GM23338 (cell line): ENCODE results near the gene RBMS2. TPM values are rescaled to one million over a fixed set of nuclear protein-coding genes. Genes with fewer than 3 reads are reported as not detected.

Experiments used
- ATAC-seq: fragments of 200-7000 bp; cut with Tn5 transposase; 3 replicates; pipeline ENCODE4 v1.9.1; 2020
- DNase-seq: peaks from one replicate; pipeline ENCODE4 v3.0.0-alpha.2; 2015; ENCODE audit warnings: low spot score
- H2AFZ ChIP-seq: fragments of 200-600 bp; sonication (generic); 2 replicates; pipeline ENCODE4 v1.8.0; 2016; ENCODE audit warnings: antibody characterized with exemption, mild to moderate bottlenecking, moderate library complexity
- H3F3A ChIP-seq: fragments of 200-600 bp; sonication (generic); replicated peaks from 2 replicates; pipeline ENCODE4 v1.8.0; 2017; ENCODE audit warnings: antibody characterized with exemption, mixed run types, low read depth
- H3K27ac ChIP-seq: fragments of 200-600 bp; sonication (generic); 2 replicates; pipeline ENCODE4 v1.6.1; 2016; ENCODE audit warnings: low read depth
- H3K27me3 ChIP-seq: fragments of 200-600 bp; sonication (generic); 2 replicates; pipeline ENCODE4 v1.8.0; 2016; ENCODE audit warnings: mild to moderate bottlenecking, mixed run types, moderate library complexity; ENCODE audit not compliant: insufficient read depth
- H3K36me3 ChIP-seq: fragments of 200-600 bp; sonication (generic); 2 replicates; pipeline ENCODE4 v1.8.0; 2016; ENCODE audit warnings: mild to moderate bottlenecking; ENCODE audit not compliant: insufficient read depth
- H3K4me1 ChIP-seq: fragments of 200-600 bp; sonication (generic); 2 replicates; pipeline ENCODE4 v1.8.0; 2016; ENCODE audit warnings: mild to moderate bottlenecking, moderate library complexity; ENCODE audit not compliant: insufficient read depth
- H3K4me2 ChIP-seq: fragments of 200-600 bp; sonication (generic); 2 replicates; pipeline ENCODE4 v1.7.1; 2017; ENCODE audit warnings: mixed run types
- H3K4me3 ChIP-seq: fragments of 200-600 bp; sonication (generic); 2 replicates; pipeline ENCODE4 v1.6.1; 2016; ENCODE audit warnings: mixed run types
- H3K79me2 ChIP-seq: fragments of 200-600 bp; sonication (generic); replicated peaks from 2 replicates; pipeline ENCODE4 v1.8.0; 2017; ENCODE audit warnings: mild to moderate bottlenecking; ENCODE audit not compliant: insufficient read depth
- H3K9me2 ChIP-seq: fragments of 200-600 bp; sonication (generic); 2 replicates; pipeline ENCODE4 v1.8.0; 2017; ENCODE audit not compliant: insufficient read depth
- H4K20me1 ChIP-seq: fragments of 200-600 bp; sonication (generic); replicated peaks from 2 replicates; pipeline ENCODE4 v1.8.0; 2017; ENCODE audit warnings: mild to moderate bottlenecking; ENCODE audit not compliant: insufficient read depth
- H3K27ac Mint-ChIP-seq: 2 replicates; pipeline ENCODE4 v1.8.0; 2020; ENCODE audit warnings: inconsistent platforms, mild to moderate bottlenecking, moderate library complexity, mixed read lengths
- H3K27me3 Mint-ChIP-seq: 3 replicates; pipeline ENCODE4 v1.8.0; 2022; ENCODE audit warnings: low read depth, mild to moderate bottlenecking, moderate library complexity, mixed read lengths, inconsistent platforms; ENCODE audit not compliant: insufficient read depth, poor library complexity
- H3K36me3 Mint-ChIP-seq: 3 replicates; pipeline ENCODE4 v1.8.0; 2021; ENCODE audit warnings: low read depth, mild to moderate bottlenecking, inconsistent platforms, moderate library complexity, mixed read lengths
- H3K4me1 Mint-ChIP-seq: 3 replicates; pipeline ENCODE4 v1.8.0; 2020; ENCODE audit warnings: mild to moderate bottlenecking, inconsistent platforms, mixed read lengths
- H3K4me3 Mint-ChIP-seq: 3 replicates; pipeline ENCODE4 v1.8.0; 2021; ENCODE audit warnings: moderate library complexity, mild to moderate bottlenecking, inconsistent platforms, mixed read lengths
- H3K9me3 Mint-ChIP-seq: 3 replicates; pipeline ENCODE4 v1.8.0; 2020; ENCODE audit warnings: moderate library complexity, mild to moderate bottlenecking, inconsistent platforms, mixed read lengths
- CREB1 ChIP-seq: fragments of 250-450 bp; sonication (Bioruptor Pico); IDR thresholded peaks from 2 replicates; pipeline ENCODE4 v1.5.0; 2020; ENCODE audit warnings: low read depth, mild to moderate bottlenecking, moderate library complexity
- EZH2 ChIP-seq: fragments of 200-600 bp; sonication (generic); IDR thresholded peaks from one replicate; pipeline ENCODE4 v1.8.0; 2017; ENCODE audit warnings: antibody characterized with exemption, mild to moderate bottlenecking, low read depth; ENCODE audit not compliant: unreplicated experiment
- EZH2phosphoT487 ChIP-seq: fragments of 200-600 bp; sonication (generic); IDR thresholded peaks from one replicate; pipeline ENCODE4 v1.8.1; 2018; ENCODE audit warnings: antibody characterized with exemption; ENCODE audit not compliant: unreplicated experiment
- JUNB ChIP-seq: IDR thresholded peaks from one replicate; pipeline ENCODE4 v1.6.1; 2016; ENCODE audit warnings: antibody characterized with exemption; ENCODE audit not compliant: unreplicated experiment
- NANOG ChIP-seq: IDR thresholded peaks from 2 replicates; pipeline ENCODE4 v1.6.1; 2016; ENCODE audit warnings: antibody characterized with exemption, borderline replicate concordance
- POLR2AphosphoS5 ChIP-seq: IDR thresholded peaks from 2 replicates; pipeline ENCODE4 v1.6.1; 2016; ENCODE audit warnings: antibody characterized with exemption, low read depth
- REST ChIP-seq: IDR thresholded peaks from one replicate; pipeline ENCODE4 v1.6.1; 2018; ENCODE audit warnings: antibody characterized with exemption; ENCODE audit not compliant: unreplicated experiment
- STAT1 ChIP-seq: IDR thresholded peaks from one replicate; pipeline ENCODE4 v1.6.1; 2016; ENCODE audit warnings: antibody characterized with exemption; ENCODE audit not compliant: unreplicated experiment
- ZNF114 ChIP-seq: fragments of 250-450 bp; sonication (Bioruptor Pico); IDR thresholded peaks from 2 replicates; pipeline ENCODE4 v1.5.0; 2020; ENCODE audit warnings: mild to moderate bottlenecking, moderate library complexity
- ZNF331 ChIP-seq: fragments of 250-450 bp; sonication (Bioruptor Pico); IDR thresholded peaks from 2 replicates; pipeline ENCODE4 v1.5.0; 2020; ENCODE audit warnings: low read depth, mild to moderate bottlenecking, moderate library complexity
- polyA plus RNA-seq: library from polyadenylated mRNA; unstranded; fragments of >200 nt; fragmentation: Nextera tagmentation; extraction: Ambion mirVana; gene quantifications from 2 replicates; pipeline ENCODE4 v1.2.1, GENCODE V29; 2016
- total RNA-seq: library from RNA; depleted of rRNA; stranded (reverse); fragments of >200 nt; shearing (Covaris generic); gene quantifications from 2 replicates; pipeline ENCODE4 v1.2.3, GENCODE V29; 2014
- TF ChIP-seq, protein P1 (sequence below): fragments of 250-450 bp; sonication (Bioruptor Pico); IDR thresholded peaks from 2 replicates; pipeline ENCODE4 v1.5.0; 2020; ENCODE audit warnings: mild to moderate bottlenecking, moderate library complexity
- TF ChIP-seq, protein P2 (sequence below), 2 experiments: fragments of 200-600 bp in 1 of 2; sonication (generic) in 1 of 2; conservative IDR thresholded peaks; 2 replicates each; pipeline versions ENCODE4 v1.5.1 to v1.6.1; 2016 to 2017; ENCODE audit warnings: antibody characterized with exemption in 2 of 2, low read depth in 2 of 2, mild to moderate bottlenecking in 2 of 2, moderate library complexity in 1 of 2
- TF ChIP-seq, protein P3 (sequence below): IDR thresholded peaks from 2 replicates; pipeline ENCODE4 v1.6.1; 2016; ENCODE audit warnings: antibody characterized with exemption

The RBMS2 gene
- total and polyA plus RNA-seq, 2 experiments from 2014 or later = 9.2 to 16.8 TPM

DNA sequence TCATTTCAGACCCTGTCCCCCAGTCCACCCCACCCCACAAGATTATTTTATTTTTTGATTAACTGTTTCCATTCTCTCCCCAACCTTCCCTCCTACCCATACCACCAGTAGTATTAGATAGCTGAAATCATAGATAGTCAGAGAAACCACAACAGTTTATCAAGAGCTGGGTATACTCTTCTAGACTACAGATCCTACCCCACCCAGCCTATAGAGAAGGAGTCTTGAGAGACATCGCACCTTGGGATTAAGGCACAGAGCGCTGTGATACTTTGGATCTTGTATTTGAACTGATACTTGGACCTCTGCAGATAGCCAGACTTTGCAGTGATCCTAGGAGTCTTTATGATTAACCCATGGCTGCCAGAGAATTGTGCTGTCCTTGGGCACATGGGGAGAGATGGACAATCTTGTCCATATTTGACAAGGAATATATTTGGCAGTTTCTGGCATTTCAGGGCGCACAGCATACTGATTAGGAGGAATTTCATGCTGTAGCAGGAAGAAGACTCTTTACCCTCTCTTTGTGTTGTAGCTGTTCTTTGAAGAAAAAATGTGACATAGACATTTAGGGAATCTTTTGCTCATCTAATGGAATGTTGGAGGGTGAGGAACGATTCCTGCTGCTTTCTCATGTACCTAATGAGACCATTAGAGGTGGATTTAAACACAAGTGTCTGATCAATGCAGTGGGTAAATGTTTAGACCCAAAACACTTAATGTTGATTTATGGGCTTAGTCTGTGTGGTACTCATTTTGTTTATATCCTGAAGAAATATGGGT is 982 bp downstream of the RBMS2 start:
- H3K27ac ChIP-seq = peak overlapping the region; percentile 86
- no peaks in the 10 kb centered on the region for H4K20me1 ChIP-seq
- Mint-ChIP-seq H3K9me3 (no peaks in the 10 kb centered on the region), H3K27me3 (peaks cover 3% of the 10 kb centered on the region), H3K4me3 (peak overlapping the region; percentile 83), H3K36me3 (no peaks in the 10 kb centered on the region), H3K27ac (peak overlapping the region; percentile 72), H3K4me1 (peaks cover 33% of the 10 kb centered on the region)
- DNase-seq = peak; percentile 60
- H3K4me1 ChIP-seq = peaks cover 23% of the 10 kb centered on the region
- no peaks in the 10 kb centered on the region for H3F3A ChIP-seq
- H3K36me3 ChIP-seq = no peaks in the 10 kb centered on the region
- peak overlapping the region; percentile 68 for H3K4me3 ChIP-seq
- peak overlapping the region; percentile 88 for H3K4me2 ChIP-seq
- ATAC-seq = peak; percentile 43
- no peaks in the 10 kb centered on the region for H3K27me3 ChIP-seq
- no peaks in the 10 kb centered on the region for H3K9me2 ChIP-seq
- TF ChIP-seq, protein P1, sequence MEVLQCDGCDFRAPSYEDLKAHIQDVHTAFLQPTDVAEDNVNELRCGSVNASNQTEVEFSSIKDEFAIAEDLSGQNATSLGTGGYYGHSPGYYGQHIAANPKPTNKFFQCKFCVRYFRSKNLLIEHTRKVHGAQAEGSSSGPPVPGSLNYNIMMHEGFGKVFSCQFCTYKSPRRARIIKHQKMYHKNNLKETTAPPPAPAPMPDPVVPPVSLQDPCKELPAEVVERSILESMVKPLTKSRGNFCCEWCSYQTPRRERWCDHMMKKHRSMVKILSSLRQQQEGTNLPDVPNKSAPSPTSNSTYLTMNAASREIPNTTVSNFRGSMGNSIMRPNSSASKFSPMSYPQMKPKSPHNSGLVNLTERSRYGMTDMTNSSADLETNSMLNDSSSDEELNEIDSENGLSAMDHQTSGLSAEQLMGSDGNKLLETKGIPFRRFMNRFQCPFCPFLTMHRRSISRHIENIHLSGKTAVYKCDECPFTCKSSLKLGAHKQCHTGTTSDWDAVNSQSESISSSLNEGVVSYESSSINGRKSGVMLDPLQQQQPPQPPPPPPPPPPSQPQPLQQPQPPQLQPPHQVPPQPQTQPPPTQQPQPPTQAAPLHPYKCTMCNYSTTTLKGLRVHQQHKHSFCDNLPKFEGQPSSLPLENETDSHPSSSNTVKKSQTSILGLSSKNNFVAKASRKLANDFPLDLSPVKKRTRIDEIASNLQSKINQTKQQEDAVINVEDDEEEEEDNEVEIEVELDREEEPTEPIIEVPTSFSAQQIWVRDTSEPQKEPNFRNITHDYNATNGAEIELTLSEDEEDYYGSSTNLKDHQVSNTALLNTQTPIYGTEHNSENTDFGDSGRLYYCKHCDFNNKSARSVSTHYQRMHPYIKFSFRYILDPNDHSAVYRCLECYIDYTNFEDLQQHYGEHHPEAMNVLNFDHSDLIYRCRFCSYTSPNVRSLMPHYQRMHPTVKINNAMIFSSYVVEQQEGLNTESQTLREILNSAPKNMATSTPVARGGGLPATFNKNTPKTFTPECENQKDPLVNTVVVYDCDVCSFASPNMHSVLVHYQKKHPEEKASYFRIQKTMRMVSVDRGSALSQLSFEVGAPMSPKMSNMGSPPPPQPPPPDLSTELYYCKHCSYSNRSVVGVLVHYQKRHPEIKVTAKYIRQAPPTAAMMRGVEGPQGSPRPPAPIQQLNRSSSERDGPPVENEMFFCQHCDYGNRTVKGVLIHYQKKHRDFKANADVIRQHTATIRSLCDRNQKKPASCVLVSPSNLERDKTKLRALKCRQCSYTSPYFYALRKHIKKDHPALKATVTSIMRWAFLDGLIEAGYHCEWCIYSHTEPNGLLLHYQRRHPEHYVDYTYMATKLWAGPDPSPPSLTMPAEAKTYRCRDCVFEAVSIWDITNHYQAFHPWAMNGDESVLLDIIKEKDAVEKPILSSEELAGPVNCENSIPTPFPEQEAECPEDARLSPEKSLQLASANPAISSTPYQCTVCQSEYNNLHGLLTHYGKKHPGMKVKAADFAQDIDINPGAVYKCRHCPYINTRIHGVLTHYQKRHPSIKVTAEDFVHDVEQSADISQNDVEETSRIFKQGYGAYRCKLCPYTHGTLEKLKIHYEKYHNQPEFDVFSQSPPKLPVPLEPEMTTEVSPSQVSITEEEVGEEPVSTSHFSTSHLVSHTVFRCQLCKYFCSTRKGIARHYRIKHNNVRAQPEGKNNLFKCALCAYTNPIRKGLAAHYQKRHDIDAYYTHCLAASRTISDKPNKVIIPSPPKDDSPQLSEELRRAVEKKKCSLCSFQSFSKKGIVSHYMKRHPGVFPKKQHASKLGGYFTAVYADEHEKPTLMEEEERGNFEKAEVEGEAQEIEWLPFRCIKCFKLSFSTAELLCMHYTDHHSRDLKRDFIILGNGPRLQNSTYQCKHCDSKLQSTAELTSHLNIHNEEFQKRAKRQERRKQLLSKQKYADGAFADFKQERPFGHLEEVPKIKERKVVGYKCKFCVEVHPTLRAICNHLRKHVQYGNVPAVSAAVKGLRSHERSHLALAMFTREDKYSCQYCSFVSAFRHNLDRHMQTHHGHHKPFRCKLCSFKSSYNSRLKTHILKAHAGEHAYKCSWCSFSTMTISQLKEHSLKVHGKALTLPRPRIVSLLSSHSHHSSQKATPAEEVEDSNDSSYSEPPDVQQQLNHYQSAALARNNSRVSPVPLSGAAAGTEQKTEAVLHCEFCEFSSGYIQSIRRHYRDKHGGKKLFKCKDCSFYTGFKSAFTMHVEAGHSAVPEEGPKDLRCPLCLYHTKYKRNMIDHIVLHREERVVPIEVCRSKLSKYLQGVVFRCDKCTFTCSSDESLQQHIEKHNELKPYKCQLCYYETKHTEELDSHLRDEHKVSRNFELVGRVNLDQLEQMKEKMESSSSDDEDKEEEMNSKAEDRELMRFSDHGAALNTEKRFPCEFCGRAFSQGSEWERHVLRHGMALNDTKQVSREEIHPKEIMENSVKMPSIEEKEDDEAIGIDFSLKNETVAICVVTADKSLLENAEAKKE (CRISPR knock-in tag) = no peak
- TF ChIP-seq, protein P2, sequence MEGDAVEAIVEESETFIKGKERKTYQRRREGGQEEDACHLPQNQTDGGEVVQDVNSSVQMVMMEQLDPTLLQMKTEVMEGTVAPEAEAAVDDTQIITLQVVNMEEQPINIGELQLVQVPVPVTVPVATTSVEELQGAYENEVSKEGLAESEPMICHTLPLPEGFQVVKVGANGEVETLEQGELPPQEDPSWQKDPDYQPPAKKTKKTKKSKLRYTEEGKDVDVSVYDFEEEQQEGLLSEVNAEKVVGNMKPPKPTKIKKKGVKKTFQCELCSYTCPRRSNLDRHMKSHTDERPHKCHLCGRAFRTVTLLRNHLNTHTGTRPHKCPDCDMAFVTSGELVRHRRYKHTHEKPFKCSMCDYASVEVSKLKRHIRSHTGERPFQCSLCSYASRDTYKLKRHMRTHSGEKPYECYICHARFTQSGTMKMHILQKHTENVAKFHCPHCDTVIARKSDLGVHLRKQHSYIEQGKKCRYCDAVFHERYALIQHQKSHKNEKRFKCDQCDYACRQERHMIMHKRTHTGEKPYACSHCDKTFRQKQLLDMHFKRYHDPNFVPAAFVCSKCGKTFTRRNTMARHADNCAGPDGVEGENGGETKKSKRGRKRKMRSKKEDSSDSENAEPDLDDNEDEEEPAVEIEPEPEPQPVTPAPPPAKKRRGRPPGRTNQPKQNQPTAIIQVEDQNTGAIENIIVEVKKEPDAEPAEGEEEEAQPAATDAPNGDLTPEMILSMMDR (conservative IDR thresholded peaks at IDR 0.05; ENCODE audit: low read depth in 2 of 2) = no peak
- TF ChIP-seq STAT1 (no peak), NANOG (no peak), EZH2 (no peak), EZH2phosphoT487 (no peak), JUNB (no peak), POLR2AphosphoS5 (no peak), CREB1 (no peak), ZNF114 (no peak), ZNF331 (CRISPR knock-in tag) (no peak), REST (no peak)
- TF ChIP-seq, protein P3, sequence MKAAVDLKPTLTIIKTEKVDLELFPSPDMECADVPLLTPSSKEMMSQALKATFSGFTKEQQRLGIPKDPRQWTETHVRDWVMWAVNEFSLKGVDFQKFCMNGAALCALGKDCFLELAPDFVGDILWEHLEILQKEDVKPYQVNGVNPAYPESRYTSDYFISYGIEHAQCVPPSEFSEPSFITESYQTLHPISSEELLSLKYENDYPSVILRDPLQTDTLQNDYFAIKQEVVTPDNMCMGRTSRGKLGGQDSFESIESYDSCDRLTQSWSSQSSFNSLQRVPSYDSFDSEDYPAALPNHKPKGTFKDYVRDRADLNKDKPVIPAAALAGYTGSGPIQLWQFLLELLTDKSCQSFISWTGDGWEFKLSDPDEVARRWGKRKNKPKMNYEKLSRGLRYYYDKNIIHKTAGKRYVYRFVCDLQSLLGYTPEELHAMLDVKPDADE = no peak
- H3K79me2 ChIP-seq = peaks cover 41% of the 10 kb centered on the region
- H2AFZ ChIP-seq = no peak overlapping the region
